Measurements from ENCODE around the gene PTCD1.

The PTCD1 gene

GRCh38 chr7:99408379-99409191, 30.0 kb downstream of the PTCD1 start, which contains the start of the genes BUD31 and PDAP1:
Gene BUD31 (plus strand): TSS chr7:99408969. CDS start chr7:99411093, 2,124 bp downstream.
Gene PDAP1 (minus strand): TSS chr7:99408597. CDS start chr7:99408548, 49 bp downstream.
- peak; percentile 94 for DNase-seq (ENCODE audit: low read depth)

GRCh38 chr7:99407872-99408378, 30.7 kb downstream of the PTCD1 start:
- DNase-seq (ENCODE audit: low read depth): no peak

GRCh38 chr7:99406557-99406956, 32.0 kb downstream of the PTCD1 start:
- no peak for DNase-seq (ENCODE audit: low read depth)

DNA sequence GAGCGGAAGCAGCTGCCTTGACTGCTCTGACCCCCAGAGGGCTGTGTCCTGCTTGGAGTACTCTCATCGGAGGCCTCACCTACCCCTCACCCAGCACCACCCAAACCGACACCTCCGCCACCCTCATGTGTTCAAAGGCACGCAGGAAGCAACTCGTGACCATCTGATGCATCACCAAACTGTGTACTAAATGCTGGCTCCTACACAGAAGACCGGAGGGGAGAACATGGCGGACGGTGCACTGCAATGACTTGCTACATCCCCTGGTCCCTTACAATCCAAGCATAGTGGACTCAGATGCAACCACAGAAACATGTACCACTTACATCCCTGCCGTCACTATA, 33.6 kb downstream of the PTCD1 start:
- no peak for DNase-seq (ENCODE audit: low read depth)

DNA sequence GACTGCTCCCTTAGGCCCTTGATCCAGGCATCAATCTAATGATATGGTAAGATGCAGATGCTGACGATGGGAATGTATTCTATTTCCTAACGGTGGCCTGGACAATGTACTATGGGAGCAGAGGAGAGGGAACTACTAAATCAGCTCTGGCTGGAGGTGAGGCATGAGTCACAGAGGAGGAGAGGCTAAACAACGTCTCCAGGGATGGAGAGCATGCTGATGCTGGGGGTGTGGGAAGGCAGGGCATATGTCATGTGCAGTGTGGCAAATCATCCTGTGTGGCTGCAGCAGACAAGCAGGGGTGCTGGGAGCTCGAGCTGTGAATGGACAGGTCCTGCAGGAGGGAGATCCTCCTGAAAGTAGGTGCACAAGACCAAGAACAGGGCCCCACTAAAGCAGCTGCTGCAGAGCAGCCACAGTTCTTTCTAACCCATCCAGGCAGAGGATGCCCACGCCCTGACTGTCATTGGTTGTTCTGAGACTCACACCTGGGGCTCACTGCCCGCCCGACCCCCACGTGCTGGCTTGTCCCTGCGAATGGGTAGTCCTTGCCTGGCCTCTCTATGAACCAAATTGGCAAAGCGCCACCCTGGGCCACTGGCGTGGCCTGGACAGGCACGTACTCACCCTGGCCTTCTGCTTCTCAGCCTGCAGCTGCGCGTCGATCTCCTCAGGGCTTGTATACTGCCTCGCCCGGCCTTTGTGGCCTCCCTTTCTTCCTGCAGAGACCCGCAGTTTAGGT, 34.2 kb downstream of the PTCD1 start:
- no peak for DNase-seq (ENCODE audit: low read depth)

- DNase-seq (ENCODE audit: low read depth): no peak
These were observed 34.8 kb downstream of the PTCD1 start for GRCh38 chr7:99403764-99404163.

- no peak for DNase-seq (ENCODE audit: low read depth)
These were observed 35.7 kb downstream of the PTCD1 start for GRCh38 chr7:99402854-99403253.

- no peak for DNase-seq (ENCODE audit: low read depth)
These were observed 39.0 kb downstream of the PTCD1 start for GRCh38 chr7:99399597-99399996.

- DNase-seq (ENCODE audit: low read depth): no peak
These were observed 39.6 kb downstream of the PTCD1 start for GRCh38 chr7:99398891-99399445.

GRCh38 chr7:99397297-99397983, 41.2 kb downstream of the PTCD1 start:
- no peak for DNase-seq (ENCODE audit: low read depth)

- DNase-seq (ENCODE audit: low read depth): no peak
These were observed 41.9 kb downstream of the PTCD1 start for GRCh38 chr7:99396418-99397296.

- no peak for DNase-seq (ENCODE audit: low read depth)
These were observed 42.8 kb downstream of the PTCD1 start for GRCh38 chr7:99395616-99396327.

DNA sequence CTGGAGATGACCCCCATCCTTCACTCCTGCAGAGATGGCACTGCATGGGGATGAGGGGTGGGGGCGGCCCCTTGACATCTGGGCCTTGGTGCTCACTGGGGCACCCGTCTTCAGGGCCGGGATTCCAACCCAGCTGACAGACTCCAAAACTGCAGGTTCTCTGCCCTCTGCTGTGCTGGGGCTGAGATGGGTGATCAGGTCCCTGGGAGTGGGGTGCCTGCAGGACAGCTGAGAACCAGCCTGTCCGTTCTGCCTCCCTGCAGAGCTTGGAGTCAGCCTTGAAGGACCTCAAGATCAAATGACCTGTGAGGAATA, 44.5 kb downstream of the PTCD1 start:
- DNase-seq (ENCODE audit: low read depth): no peak

- DNase-seq (ENCODE audit: low read depth): no peak
These were observed 45.0 kb downstream of the PTCD1 start for GRCh38 chr7:99393355-99394187.

- peak; percentile 65 for DNase-seq (ENCODE audit: low read depth)
These were observed 45.8 kb downstream of the PTCD1 start for GRCh38 chr7:99392659-99393354.

DNA sequence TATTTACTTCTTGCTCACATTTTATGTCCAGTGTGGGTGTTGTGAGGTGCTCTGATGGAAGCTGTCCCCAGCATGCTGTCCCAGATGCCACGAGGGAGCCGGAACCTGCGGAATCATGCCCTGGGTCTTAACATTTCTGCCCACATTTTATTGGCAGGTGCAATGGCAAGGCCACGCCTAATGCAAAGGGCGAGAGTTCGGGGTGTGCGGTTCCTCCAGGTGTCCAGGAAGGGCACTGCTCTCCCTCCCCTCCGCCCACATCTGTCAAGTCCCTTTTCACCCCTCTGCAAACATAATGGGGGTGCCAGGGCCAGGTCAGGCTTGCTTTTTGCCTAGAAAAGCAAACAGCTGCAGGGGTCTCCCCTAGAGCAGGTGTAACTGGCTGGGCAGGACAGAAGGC, 46.6 kb downstream of the PTCD1 start:
- no peak for DNase-seq (ENCODE audit: low read depth)

DNA sequence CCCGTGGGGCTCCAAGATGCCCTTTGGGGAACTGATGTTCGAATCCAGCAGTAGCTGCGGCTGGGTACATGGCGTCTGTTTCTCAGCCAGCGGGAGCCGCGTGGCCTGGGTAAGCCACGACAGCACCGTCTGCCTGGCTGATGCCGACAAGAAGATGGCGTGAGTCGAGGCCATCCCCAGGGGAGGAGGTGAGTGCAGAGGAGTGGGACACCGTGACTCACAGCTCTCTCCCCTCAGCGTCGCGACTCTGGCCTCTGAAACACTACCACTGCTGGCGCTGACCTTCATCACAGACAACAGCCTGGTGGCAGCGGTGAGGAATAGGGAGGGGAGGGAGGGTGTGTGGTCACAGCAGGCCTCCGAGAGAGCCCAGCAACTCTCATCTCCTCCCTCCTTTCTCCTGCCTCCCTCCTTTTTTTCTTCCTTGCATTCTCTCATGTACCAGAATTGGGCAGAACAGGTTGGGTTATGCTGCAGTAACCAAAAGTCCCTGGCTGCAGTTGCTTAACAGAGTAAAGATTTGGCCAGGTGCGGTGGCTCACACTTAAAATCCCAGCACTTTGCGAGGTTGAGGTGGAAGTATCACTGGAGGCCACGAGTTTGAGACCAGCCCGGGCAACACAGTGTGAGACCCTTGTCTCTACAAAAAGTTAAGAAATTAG, 47.5 kb downstream of the PTCD1 start:
- no peak for DNase-seq (ENCODE audit: low read depth)

DNA sequence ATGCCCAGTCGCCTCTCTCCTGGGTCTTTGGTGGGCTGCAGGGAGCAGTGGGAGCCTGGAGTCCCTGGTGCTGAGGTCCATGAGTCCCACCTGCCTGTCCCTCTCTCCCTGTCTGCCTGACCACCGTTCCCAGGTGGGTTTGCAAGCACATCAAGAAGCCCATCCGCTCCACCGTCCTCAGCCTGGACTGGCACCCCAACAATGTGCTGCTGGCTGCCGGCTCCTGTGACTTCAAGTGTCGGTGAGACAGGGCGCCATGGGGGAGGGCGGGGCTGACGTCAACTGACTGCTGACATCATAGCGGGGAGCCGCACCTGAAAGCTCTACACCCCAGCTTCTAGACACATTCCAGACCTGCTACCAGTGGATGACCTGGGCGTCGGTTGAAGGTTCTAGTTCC, 48.8 kb downstream of the PTCD1 start:
- no peak for DNase-seq (ENCODE audit: low read depth)

DNA sequence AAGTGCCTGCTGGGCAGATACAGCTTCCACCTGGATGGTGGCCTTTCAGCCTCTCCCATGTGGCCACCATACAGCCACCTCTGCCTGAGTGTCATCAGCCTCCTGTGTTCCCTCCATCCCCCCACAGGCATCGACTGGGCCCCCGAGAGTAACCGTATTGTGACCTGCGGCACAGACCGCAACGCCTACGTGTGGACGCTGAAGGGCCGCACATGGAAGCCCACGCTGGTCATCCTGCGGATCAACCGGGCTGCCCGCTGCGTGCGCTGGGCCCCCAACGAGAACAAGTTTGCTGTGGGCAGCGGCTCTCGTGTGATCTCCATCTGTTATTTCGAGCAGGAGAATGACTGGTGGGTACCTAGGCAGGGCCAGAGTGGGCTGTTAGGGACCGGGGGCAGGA, 50.7 kb downstream of the PTCD1 start:
- DNase-seq (ENCODE audit: low read depth): no peak
